Measurements from ENCODE around the gene STX18. TPM values are rescaled to one million over a fixed set of nuclear protein-coding genes. Genes with fewer than 3 reads are reported as not detected.

The STX18 gene
- total RNA-seq, 4 donors from 2014 or later = 9.2 to 56.9 (median 42.1) TPM

- intact Hi-C loops (cut with DNase I; ENCODE audit: low total_unique reads) = no loop called here
- 78 to 93% methylated on average over 6 to 10 of the region's 10 CpGs for WGBS, 2 donors (ENCODE audit: low coverage in 1 of 2)
- Histone ChIP-seq H3K27ac (no peak overlapping the region), H3K4me1 (no peaks in the 10 kb centered on the region), H3K4me3 (no peak overlapping the region), H3K27me3 (no peaks in the 10 kb centered on the region), H3K36me3 (no peaks in the 10 kb centered on the region), H3K9me3 (no peaks in the 10 kb centered on the region)
- in situ Hi-C loops (cut with MboI; ENCODE audit: low pct_ligation_motif_present in 1 of 4, low pct_unique_long_range_greater_than_20kb in 1 of 4, low sequenced_read_pairs in 3 of 4) = loop anchor here in 3 of 4 donors (25.0 kb wide), 3 partner anchors 376 to 1326 kb away; partner anchors contain the start of gene MSX1 (in 1 of the 3)
- no peak for DNase-seq
- TF ChIP-seq POLR2A (IDR thresholded peaks at IDR 0.05) = no peak
- no peak for TF ChIP-seq EP300 (IDR thresholded peaks at IDR 0.05; ENCODE audit: low read depth)
- no peak for TF ChIP-seq CTCF (IDR thresholded peaks at IDR 0.05)
- TF ChIP-seq POLR2AphosphoS5 (IDR thresholded peaks at IDR 0.05) = no peak
Measured at GRCh38 chr4:4485806-4486205, 56.0 kb downstream of the STX18 start.

DNA sequence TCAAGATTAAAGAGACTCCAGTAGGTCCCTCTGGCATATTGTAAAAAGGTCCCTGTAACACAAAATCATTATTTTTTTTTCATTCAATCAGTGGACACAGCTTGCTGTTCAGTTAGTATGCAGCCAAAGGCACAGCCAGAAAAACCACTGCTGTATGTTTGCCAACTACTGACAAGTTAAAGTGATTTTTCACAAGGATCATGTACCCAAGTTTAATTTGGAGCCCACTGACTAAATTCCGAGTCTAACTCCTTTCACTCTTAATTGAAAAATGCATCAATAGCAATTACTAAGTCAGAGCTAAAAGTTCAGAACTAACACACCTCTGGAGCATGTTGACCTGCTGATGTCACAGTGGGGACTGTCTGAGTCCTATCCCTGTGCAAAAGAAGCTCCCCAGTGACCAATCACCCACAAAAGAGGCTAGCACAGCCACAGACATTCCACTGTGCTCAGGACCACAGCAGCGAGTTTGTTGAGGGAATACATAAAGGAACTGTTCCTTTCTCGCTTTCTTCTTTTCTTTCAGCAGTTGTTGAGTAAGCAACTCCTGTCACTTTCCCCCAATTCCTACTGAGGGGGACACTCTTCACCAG lies 60.4 kb downstream of the STX18 start:
- Histone ChIP-seq H3K27me3 (no peaks in the 10 kb centered on the region), H3K36me3 (no peaks in the 10 kb centered on the region), H3K9me3 (no peaks in the 10 kb centered on the region), H3K4me3 (no peak overlapping the region), H3K4me1 (peaks cover 0 to 3% (median 0%) of the 10 kb centered on the region in 4 donors), H3K27ac (no peak overlapping the region)
- intact Hi-C loops (cut with DNase I; ENCODE audit: low total_unique reads) = no loop called here
- 83 to 87% methylated on average over 3 of the region's 3 CpGs for WGBS, 2 donors (ENCODE audit: low coverage in 1 of 2)
- TF ChIP-seq CTCF (IDR thresholded peaks at IDR 0.05) (no peak), POLR2A (IDR thresholded peaks at IDR 0.05) (no peak), EP300 (IDR thresholded peaks at IDR 0.05; ENCODE audit: low read depth) (no peak), POLR2AphosphoS5 (IDR thresholded peaks at IDR 0.05) (no peak)
- DNase-seq = no peak
- in situ Hi-C loops (cut with MboI; ENCODE audit: low pct_ligation_motif_present in 1 of 4, low pct_unique_long_range_greater_than_20kb in 1 of 4, low sequenced_read_pairs in 3 of 4) = loop anchor here in 3 of 4 donors (25.0 kb wide), 3 partner anchors 381 to 1331 kb away; partner anchors contain the start of gene MSX1 (in 1 of the 3)

GRCh38 chr4:4480685-4481398 lies 61.0 kb downstream of the STX18 start:
- TF ChIP-seq EP300 (IDR thresholded peaks at IDR 0.05; ENCODE audit: low read depth) = no peak
- no peak for TF ChIP-seq POLR2AphosphoS5 (IDR thresholded peaks at IDR 0.05)
- no peak for TF ChIP-seq POLR2A (IDR thresholded peaks at IDR 0.05)
- no peak for TF ChIP-seq CTCF (IDR thresholded peaks at IDR 0.05)
- intact Hi-C loops (cut with DNase I; ENCODE audit: low total_unique reads) = no loop called here
- Histone ChIP-seq H3K9me3 (no peaks in the 10 kb centered on the region), H3K4me3 (no peak overlapping the region), H3K36me3 (no peaks in the 10 kb centered on the region), H3K4me1 (peaks cover 0 to 3% (median 0%) of the 10 kb centered on the region in 4 donors), H3K27ac (no peak overlapping the region), H3K27me3 (no peaks in the 10 kb centered on the region)
- WGBS, 2 donors (ENCODE audit: low coverage in 1 of 2) = 73 to 79% methylated on average over 5 to 6 of the region's 6 CpGs
- in situ Hi-C loops (cut with MboI; ENCODE audit: low pct_ligation_motif_present in 1 of 4, low pct_unique_long_range_greater_than_20kb in 1 of 4, low sequenced_read_pairs in 3 of 4) = loop anchor here in 3 of 4 donors (25.0 kb wide), 3 partner anchors 381 to 1331 kb away; partner anchors contain the start of gene MSX1 (in 1 of the 3)
- DNase-seq = no peak

- Histone ChIP-seq H3K4me1 (peaks cover 0 to 3% (median 0%) of the 10 kb centered on the region in 4 donors), H3K36me3 (no peaks in the 10 kb centered on the region), H3K27me3 (no peaks in the 10 kb centered on the region), H3K27ac (no peak overlapping the region), H3K4me3 (no peak overlapping the region), H3K9me3 (no peaks in the 10 kb centered on the region)
- WGBS, 2 donors (ENCODE audit: low coverage in 1 of 2) = 92 to 93% methylated on average over 5 to 7 of the region's 7 CpGs
- intact Hi-C loops (cut with DNase I; ENCODE audit: low total_unique reads) (no loop called here), in situ Hi-C loops (cut with MboI; ENCODE audit: low pct_ligation_motif_present in 1 of 4, low pct_unique_long_range_greater_than_20kb in 1 of 4, low sequenced_read_pairs in 3 of 4) (loop anchor here in 3 of 4 donors (25.0 kb wide), 3 partner anchors 382 to 1332 kb away; partner anchors contain the start of gene MSX1 (in 1 of the 3))
- no peak for TF ChIP-seq CTCF (IDR thresholded peaks at IDR 0.05)
- no peak for TF ChIP-seq POLR2AphosphoS5 (IDR thresholded peaks at IDR 0.05)
- TF ChIP-seq EP300 (IDR thresholded peaks at IDR 0.05; ENCODE audit: low read depth) = no peak
- TF ChIP-seq POLR2A (IDR thresholded peaks at IDR 0.05) = no peak
- DNase-seq = no peak
Measured at GRCh38 chr4:4480205-4480604, 61.6 kb downstream of the STX18 start.
